Measurements from ENCODE around the gene SCAPER.

Gene SCAPER

DNA sequence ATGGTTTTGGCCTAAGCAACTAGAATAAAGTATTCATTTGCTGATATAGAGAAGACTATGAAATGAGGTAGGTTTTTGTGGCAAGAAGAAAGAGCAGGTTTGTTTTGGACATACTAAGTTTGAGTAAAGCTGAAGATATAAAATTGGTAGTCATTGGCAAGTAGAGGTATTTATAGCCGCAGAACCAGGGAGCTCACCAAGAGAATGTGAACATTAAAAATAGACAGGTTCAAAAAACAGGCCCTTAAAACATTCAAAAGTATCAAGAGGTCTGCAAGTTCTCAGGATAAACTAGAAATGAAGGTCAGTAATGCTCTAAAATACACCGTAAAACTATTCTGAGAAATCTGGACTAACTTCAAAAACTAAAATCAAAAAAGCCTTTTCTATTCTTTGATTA, 240.7 kb downstream of the SCAPER start:
- Mint-ChIP-seq H3K27ac (no peak overlapping the region), H3K4me3 (no peak overlapping the region), H3K9me3 (peaks cover 7% of the 10 kb centered on the region), H3K36me3 (peaks cover 36% of the 10 kb centered on the region), H3K4me1 (peaks cover 18% of the 10 kb centered on the region), H3K27me3 (no peaks in the 10 kb centered on the region)
- ATAC-seq, result no peak

DNA sequence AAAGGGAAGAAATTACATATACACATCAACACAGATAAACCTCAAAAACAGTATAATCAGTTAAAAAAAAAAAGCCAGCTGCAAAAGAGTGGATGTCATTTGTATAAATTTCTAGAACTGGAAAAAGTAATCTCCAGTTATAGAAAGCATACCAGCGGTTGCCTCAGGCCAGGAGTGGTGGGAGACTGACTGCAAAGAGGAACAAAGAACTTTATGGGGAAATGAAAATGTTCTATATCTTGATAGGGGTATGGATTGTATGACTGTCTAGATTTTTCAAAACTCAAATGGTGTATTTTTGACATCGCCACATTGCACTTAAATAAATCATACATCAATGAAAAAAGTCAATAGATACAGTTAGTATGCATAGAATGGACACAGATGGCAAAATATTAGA, 241.6 kb downstream of the SCAPER start:
- peaks cover 45% of the 10 kb centered on the region for H3K36me3 Mint-ChIP-seq
- ATAC-seq, result peak; percentile 80
- H3K4me1 Mint-ChIP-seq, result peaks cover 18% of the 10 kb centered on the region
- no peaks in the 10 kb centered on the region for H3K27me3 Mint-ChIP-seq
- no peak overlapping the region for H3K27ac Mint-ChIP-seq
- no peak overlapping the region for H3K4me3 Mint-ChIP-seq
- H3K9me3 Mint-ChIP-seq, result peaks cover 7% of the 10 kb centered on the region

DNA sequence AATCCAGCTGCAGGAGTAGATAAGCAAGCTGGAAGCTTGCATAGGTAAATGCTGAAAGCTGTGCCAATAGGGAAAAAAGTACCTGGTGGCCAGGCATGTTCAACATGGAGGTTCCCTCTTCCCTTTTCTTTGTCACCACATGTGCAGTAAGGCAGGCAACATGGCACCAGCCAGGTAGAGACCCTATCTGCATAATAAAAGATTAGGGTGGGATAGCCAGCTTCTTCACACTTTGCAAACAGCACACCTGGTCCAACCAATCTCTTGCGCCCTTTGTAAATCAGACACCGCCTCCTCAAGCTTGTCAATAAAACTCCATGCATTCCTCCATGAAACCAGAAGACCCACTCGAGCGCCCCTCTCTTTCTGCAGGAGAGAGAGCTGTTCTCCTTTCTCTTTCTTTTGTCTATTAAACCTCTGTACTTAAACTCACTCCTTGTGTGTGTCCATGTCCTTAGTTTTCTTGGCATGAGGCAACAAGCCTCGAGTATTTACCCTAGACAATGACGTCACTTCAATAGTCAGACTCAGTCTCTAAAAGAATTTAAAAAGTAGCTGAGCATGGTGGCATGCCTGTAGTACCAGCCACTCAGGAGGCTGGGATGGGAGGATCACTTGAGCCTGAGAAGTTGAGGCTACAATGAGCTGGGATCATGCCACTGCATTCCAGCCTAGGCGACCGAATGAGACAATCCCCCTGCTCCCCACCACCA, 256.3 kb downstream of the SCAPER start:
- Mint-ChIP-seq H3K27ac (no peak overlapping the region), H3K36me3 (peaks cover 76% of the 10 kb centered on the region), H3K4me3 (no peak overlapping the region), H3K9me3 (peaks cover 3% of the 10 kb centered on the region), H3K4me1 (peaks cover 6% of the 10 kb centered on the region), H3K27me3 (no peaks in the 10 kb centered on the region)
- ATAC-seq, result no peak

DNA sequence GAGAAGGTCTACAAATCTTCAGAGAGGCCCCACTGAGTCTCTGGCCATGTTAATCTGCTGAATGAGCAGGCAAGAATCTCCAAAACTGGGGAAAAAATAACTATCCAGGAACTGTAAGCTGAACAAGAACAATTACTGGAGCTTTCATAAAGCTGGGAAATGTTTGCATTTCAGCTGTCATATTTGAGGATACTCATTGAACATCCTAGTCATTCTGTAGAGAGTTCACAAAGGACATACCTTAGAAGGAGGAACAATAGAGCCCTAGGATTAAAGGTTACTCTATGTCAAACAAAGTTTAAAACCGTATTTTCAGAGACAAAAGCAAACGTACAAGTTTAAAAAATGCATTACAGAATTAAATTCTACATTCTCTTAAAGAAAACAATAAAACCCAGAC, 257.5 kb downstream of the SCAPER start:
- Mint-ChIP-seq H3K4me1 (no peaks in the 10 kb centered on the region), H3K27me3 (no peaks in the 10 kb centered on the region), H3K4me3 (no peak overlapping the region), H3K36me3 (peaks cover 69% of the 10 kb centered on the region), H3K27ac (no peak overlapping the region), H3K9me3 (peaks cover 3% of the 10 kb centered on the region)
- ATAC-seq, result no peak

DNA sequence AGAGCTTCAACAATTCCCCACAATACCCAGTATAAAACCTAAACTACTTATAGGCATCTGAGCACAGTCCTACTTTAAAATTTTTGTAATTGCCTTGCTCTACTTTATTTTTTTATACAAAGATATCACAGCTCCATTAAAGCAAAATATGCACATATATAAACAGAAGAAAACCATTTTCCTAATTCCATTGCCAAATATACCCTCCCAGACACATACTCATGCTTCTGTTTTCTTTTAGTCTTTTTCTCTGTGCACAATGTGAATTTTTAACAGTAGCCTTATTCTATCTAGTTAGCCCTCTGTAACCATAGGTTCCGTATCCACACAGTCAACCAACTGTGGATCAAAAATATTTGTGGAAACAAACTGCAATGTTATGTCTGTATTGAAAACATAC, 260.5 kb downstream of the SCAPER start:
- Mint-ChIP-seq H3K27me3 (no peaks in the 10 kb centered on the region), H3K4me1 (no peaks in the 10 kb centered on the region), H3K27ac (no peak overlapping the region), H3K36me3 (peaks cover 49% of the 10 kb centered on the region), H3K9me3 (peaks cover 3% of the 10 kb centered on the region), H3K4me3 (no peak overlapping the region)
- no peak for ATAC-seq

DNA sequence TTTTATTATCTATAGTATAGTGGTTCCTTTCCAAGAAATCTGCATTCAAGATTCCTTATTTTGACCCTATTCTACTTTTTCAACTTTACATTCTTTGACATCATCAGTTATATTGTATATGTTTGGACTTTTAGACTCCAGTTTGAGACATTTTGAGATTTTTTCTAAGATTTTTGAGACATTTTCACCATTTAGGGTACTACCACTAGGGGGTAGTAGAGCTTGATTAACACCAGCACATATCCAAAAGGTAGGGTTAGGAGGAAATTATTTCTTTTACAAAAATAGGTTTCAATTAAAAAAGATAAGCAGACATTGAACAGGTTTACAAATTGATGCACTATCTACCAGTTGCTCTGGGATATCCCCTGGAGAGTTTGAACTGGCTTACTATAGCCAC, 262.5 kb downstream of the SCAPER start:
- Mint-ChIP-seq H3K36me3 (peaks cover 36% of the 10 kb centered on the region), H3K27me3 (no peaks in the 10 kb centered on the region), H3K9me3 (no peaks in the 10 kb centered on the region), H3K4me3 (no peak overlapping the region), H3K27ac (no peak overlapping the region), H3K4me1 (no peaks in the 10 kb centered on the region)
- ATAC-seq, result no peak

DNA sequence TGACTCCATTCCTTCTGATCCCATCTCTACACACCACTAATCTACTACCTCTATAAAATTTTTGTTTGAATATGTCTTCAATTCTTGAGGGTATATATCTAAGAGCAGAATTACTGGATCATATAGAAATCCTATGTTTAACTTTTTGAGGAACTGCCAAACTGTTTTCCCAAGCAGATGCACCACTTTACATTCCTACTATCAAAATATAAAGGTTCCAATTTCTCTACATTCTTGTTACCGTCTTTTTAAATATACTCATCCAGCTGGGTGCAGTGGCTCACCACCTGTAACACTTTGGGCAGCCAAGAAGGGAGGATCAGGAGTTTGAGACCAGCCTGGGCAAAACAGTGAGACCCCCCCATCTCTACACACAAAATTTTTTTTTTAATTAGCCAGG, 268.0 kb downstream of the SCAPER start:
- H3K4me3 Mint-ChIP-seq, result no peak overlapping the region
- no peaks in the 10 kb centered on the region for H3K27me3 Mint-ChIP-seq
- peaks cover 3% of the 10 kb centered on the region for H3K9me3 Mint-ChIP-seq
- no peak for ATAC-seq
- peaks cover 27% of the 10 kb centered on the region for H3K36me3 Mint-ChIP-seq
- no peaks in the 10 kb centered on the region for H3K4me1 Mint-ChIP-seq
- no peak overlapping the region for H3K27ac Mint-ChIP-seq

DNA sequence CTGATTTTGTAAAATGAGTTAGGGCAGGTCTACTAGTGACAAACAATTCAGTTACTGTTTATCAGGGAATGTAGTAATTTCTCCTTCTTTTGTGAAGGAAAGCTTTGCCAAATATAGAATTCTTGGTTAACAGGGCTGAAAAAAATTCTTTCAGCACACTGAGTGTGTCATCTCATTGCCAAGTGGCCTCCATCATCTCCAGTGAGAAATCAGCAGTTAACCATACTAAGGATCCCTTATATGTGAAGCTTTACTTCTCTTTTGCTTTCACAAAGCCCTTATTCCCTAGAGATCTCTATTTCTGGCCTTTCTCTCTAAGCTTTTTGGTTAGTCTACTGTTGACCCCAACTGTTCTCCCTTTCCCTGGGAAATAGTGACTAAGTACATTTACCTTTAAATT, 269.1 kb downstream of the SCAPER start:
- H3K4me3 Mint-ChIP-seq, result no peak overlapping the region
- H3K9me3 Mint-ChIP-seq, result peaks cover 3% of the 10 kb centered on the region
- H3K36me3 Mint-ChIP-seq, result peaks cover 27% of the 10 kb centered on the region
- H3K4me1 Mint-ChIP-seq, result no peaks in the 10 kb centered on the region
- no peak for ATAC-seq
- no peak overlapping the region for H3K27ac Mint-ChIP-seq
- no peaks in the 10 kb centered on the region for H3K27me3 Mint-ChIP-seq

DNA sequence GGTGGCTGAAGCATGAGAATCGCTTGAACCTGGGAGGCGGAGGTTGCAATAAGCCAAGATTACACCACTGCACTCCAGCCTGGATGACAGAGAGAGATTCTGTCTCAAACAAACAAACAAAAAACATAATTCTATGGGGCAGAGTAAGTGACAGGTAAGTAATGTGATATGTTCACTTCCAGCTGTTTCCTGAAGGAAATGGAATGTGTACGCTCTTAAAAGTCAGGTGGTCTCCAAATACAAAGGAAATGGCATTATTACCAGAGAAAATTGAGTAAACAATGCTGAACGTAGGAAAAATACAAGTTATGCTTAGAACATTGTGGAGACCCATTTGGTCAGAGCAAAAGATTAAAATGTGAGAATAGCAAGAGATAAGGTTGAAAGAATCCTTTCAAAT, 278.5 kb downstream of the SCAPER start:
- no peak overlapping the region for H3K27ac Mint-ChIP-seq
- no peak overlapping the region for H3K4me3 Mint-ChIP-seq
- H3K9me3 Mint-ChIP-seq, result no peaks in the 10 kb centered on the region

DNA sequence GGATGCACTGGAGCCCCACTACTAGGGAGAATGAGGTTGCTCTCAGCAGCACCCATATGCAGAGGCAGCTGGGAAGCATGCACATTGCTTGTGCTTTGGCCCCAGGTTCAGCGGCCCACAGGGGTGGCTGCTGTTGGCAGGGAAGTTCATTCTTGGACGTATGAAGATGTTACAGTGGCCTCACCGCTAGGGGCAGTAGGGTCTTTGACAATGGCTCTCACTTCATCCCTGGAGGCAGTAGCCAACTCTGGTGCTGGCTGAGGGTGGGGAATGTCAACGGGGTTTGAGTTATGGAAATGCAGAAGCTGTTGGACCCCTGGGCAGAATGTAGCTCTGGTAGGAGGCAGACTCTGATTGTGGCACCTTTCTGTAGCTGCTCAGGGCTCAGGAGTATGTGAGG, 279.9 kb downstream of the SCAPER start:
- no peak overlapping the region for H3K27ac Mint-ChIP-seq
- H3K27me3 Mint-ChIP-seq, result no peaks in the 10 kb centered on the region
- no peak overlapping the region for H3K4me3 Mint-ChIP-seq
- no peaks in the 10 kb centered on the region for H3K9me3 Mint-ChIP-seq
- peaks cover 22% of the 10 kb centered on the region for H3K36me3 Mint-ChIP-seq
- H3K4me1 Mint-ChIP-seq, result no peaks in the 10 kb centered on the region
- no peak for ATAC-seq

More for the DNA sequence above, 278.5 kb downstream of the SCAPER start:
- peaks cover 16% of the 10 kb centered on the region for H3K36me3 Mint-ChIP-seq
- H3K27me3 Mint-ChIP-seq, result no peaks in the 10 kb centered on the region
- ATAC-seq, result no peak
- no peaks in the 10 kb centered on the region for H3K4me1 Mint-ChIP-seq

DNA sequence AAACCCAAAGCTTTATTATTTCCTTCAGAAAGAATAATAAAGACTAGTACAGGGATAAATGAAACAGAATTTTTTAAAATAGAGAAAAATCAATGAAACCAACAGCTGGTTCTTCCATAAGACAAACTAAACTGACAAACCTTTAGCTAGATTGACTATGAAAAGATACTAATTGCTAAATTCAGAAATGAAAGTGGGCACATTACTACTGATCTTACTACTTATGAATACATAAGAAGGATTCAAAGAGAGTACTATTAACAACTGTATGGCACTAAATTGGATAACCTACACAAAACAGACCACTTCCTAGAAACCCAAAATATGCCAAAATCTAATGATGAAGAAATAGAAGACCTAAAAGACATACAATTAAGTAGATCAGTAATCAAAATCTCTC, 290.4 kb downstream of the SCAPER start:
- H3K27me3 Mint-ChIP-seq, result no peaks in the 10 kb centered on the region
- peaks cover 11% of the 10 kb centered on the region for H3K4me1 Mint-ChIP-seq
- H3K4me3 Mint-ChIP-seq, result no peak overlapping the region
- peaks cover 18% of the 10 kb centered on the region for H3K9me3 Mint-ChIP-seq
- ATAC-seq, result no peak
- H3K36me3 Mint-ChIP-seq, result peaks cover 68% of the 10 kb centered on the region
- no peak overlapping the region for H3K27ac Mint-ChIP-seq

DNA sequence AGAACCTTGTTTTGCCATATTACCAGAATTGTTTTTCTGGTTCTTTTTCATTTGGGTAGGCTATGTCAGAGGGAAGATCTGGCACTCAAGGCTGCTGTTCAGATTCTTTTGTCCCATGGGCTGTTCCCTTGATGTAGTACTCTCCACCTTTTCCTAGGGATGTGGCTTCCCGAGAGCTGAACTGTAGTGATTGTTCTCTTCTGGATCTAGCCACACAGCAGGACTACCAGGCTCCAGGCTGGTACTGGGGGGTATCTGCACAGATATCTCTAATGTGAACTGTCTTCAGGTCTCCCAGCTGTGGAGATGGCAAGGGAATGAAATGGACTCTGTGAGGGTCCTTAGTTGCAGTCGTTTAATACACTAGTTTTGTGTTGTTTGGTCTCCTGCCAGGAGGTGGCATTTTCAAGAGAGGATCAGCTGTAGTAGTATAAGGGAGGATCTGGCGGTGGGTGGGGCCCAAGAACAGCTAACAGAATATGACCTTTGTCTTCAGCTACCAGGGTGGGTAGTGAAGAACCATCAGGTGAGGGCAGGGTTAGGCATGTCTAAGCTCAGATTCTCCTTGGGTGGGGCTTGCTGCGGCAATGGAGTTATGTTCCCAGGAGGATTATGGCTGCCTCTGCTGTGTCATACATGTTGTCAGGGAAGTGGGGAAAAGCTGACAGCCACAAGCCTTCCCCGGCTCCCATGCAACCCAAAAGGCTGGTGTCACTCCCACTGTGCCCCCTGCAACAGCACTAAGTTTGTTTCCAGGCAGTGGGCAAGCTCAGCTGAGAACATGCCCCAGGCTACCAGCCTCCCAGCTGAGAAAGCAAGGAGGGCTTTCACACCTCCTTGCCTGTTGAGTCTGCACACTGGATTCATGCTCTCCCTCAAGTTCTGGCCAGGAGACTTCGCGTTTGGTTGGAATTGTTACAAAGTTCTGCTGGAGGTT, 316.1 kb downstream of the SCAPER start:
- Mint-ChIP-seq H3K9me3 (no peaks in the 10 kb centered on the region), H3K4me1 (no peaks in the 10 kb centered on the region), H3K27ac (no peak overlapping the region), H3K36me3 (peaks cover 25% of the 10 kb centered on the region), H3K27me3 (no peaks in the 10 kb centered on the region), H3K4me3 (no peak overlapping the region)
- ATAC-seq, result no peak

DNA sequence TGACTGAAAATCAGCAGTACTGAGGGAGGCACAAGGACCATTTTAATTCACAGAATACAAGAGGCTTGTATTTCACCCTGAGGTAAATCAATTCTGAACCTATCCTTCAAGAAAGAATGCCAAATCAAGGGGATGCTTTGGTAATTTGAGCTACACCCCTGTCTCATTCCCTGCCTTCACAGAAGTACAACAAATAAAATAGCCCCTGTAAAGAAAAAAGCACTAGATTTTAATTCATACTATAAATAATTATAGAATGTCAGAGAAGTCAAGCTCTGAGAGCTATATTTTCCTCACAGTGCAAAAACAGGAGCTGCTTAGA, 319.6 kb downstream of the SCAPER start:
- no peaks in the 10 kb centered on the region for H3K4me1 Mint-ChIP-seq
- peaks cover 8% of the 10 kb centered on the region for H3K9me3 Mint-ChIP-seq
- peaks cover 48% of the 10 kb centered on the region for H3K36me3 Mint-ChIP-seq
- H3K4me3 Mint-ChIP-seq, result no peak overlapping the region
- no peak overlapping the region for H3K27ac Mint-ChIP-seq
- ATAC-seq, result no peak
- H3K27me3 Mint-ChIP-seq, result no peaks in the 10 kb centered on the region

DNA sequence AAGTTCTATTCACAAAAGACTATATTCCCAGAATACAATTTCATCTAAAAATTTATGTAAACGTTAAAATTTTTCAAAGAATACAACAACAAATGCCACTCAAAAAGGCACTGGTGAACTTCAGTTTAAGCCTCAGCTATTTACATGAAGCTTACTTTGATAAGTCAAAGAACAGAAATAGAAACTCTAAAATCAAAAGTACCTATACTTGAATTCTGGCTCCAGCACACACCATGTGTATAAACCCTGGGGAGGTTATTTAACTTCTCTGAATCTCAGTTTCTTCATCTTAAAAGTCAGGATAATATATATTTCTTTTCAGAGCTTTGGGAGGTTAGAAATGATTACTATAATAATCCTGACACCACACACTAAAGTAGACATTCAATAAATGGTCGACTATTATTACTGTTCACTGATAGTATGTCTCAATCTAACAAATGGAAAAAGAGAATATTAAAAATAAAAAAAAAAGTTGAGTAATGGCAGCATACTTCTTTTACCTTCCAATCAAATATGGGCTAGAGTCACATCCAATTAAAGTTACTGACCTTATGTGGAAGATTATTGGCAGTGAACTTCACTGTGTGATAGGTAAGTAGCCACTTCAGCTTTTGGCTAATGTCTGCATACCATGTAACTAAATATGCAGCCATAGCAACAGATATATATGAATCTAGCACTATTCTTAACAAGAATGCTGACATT, 320.1 kb downstream of the SCAPER start:
- no peak for ATAC-seq
- no peaks in the 10 kb centered on the region for H3K27me3 Mint-ChIP-seq
- H3K4me3 Mint-ChIP-seq, result no peak overlapping the region
- peaks cover 46% of the 10 kb centered on the region for H3K36me3 Mint-ChIP-seq
- H3K27ac Mint-ChIP-seq, result no peak overlapping the region
- no peaks in the 10 kb centered on the region for H3K4me1 Mint-ChIP-seq
- peaks cover 9% of the 10 kb centered on the region for H3K9me3 Mint-ChIP-seq

DNA sequence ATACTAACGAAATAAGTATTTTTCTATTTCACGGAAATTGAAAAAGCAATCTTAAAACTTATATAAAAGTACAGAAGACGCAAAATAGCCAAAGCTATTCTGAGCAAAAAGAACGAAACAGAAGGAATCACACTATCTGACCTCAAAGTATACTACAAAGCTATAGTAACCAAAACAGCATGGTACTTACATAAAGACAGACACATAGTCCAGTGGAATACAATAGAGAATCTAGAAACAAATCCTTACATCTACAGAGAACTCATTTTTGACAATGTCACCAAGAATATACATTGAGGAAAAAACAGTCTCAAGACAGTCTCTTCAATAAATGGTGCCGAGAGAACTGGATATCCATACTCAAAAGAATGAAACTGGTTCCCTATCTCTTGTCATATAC, 322.6 kb downstream of the SCAPER start:
- Mint-ChIP-seq H3K27ac (no peak overlapping the region), H3K36me3 (peaks cover 30% of the 10 kb centered on the region), H3K9me3 (peaks cover 9% of the 10 kb centered on the region), H3K4me1 (peaks cover 7% of the 10 kb centered on the region), H3K27me3 (no peaks in the 10 kb centered on the region), H3K4me3 (no peak overlapping the region)
- no peak for ATAC-seq

Measured in stimulated activated memory B cell treated with anti-CD40 and anti-IgM and Interleukin-4, amounts not matched to agents 10 μg/mL and 1 μg/mL and 100 μg/mL, for 72 hours (primary cell).